HCT116 (cell line): ENCODE results near the gene SDHAF4. TPM values are rescaled to one million over a fixed set of nuclear protein-coding genes. Genes with fewer than 3 reads are reported as not detected.

Experiments
- ATAC-seq: fragments of 200-7000 bp; cut with Tn5 transposase; 2 replicates; pipeline ENCODE4 v1.9.1; 2020; ENCODE audit warnings: mild to moderate bottlenecking, moderate library complexity
- BruUV-seq: library from RNA; stranded (reverse); fragments of 400-500 nt; replicated peaks from 2 replicates; lab custom pipeline; 2021; lab: Mats Ljungman, UMichigan
- CTCF ChIA-PET: fragments of 300-600 bp; sonication (Branson Sonifier 250); formaldehyde crosslinking; loops from one replicate; lab custom pipeline; 2021; ENCODE audit warnings: antibody characterized with exemption; lab: Charles Lee
- POLR2A ChIA-PET: fragments of 300-600, 350-600 bp; sonication (Branson Sonifier 250); formaldehyde crosslinking; loops from one replicate; lab custom pipeline; 2021; ENCODE audit warnings: antibody characterized with exemption; lab: Charles Lee
- RAD21 ChIA-PET, 2 experiments: fragments of 300-600 bp; sonication (Branson Sonifier 250); formaldehyde crosslinking; loops; one replicate each; lab custom pipeline; 2023; ENCODE audit warnings: low total read pairs in 2 of 2; ENCODE audit not compliant: uncharacterized antibody in 2 of 2, unreplicated experiment in 2 of 2, low non-redundant PET in 1 of 2; lab: Charles Lee
- DNase-seq: peaks from one replicate; pipeline ENCODE4 v3.0.0-alpha.2; 2010; ENCODE audit warnings: low read depth, low spot score
- H2AFZ ChIP-seq: fragments of 200-600 bp; shearing (Covaris generic), sonication (generic); 2 replicates; pipeline ENCODE4 v1.6.1; 2017; ENCODE audit warnings: low read depth, mixed run types, mixed read lengths, antibody characterized with exemption, low read length; ENCODE audit not compliant: poor library complexity, severe bottlenecking
- H3K27ac ChIP-seq: 2 replicates; pipeline ENCODE4 v1.5.1; 2012; ENCODE audit warnings: low read depth, low read length
- H3K27me3 ChIP-seq: fragments of 200-600 bp; sonication (generic); 2 replicates; pipeline ENCODE4 v1.6.1; 2016; ENCODE audit warnings: mixed run types, low read length, mixed read lengths; ENCODE audit not compliant: insufficient read depth
- H3K36me3 ChIP-seq, 2 experiments: fragments of 200-500 bp in 1 of 2; fragments of 200-600 bp in 1 of 2; sonication (Bioruptor generic) in 1 of 2; sonication (generic) in 1 of 2; 2 replicates each; pipeline versions ENCODE4 v1.5.1 to v1.6.1; 2014 to 2016; ENCODE audit warnings: low read length in 2 of 2, inconsistent platforms in 1 of 2, mixed read lengths in 1 of 2, mixed run types in 1 of 2; ENCODE audit not compliant: insufficient read depth in 2 of 2, control insufficient read depth in 1 of 2
- H3K4me1 ChIP-seq, 2 experiments: fragments of 200-600 bp in 1 of 2; sonication (generic) in 1 of 2; 2 replicates each; pipeline versions ENCODE4 v1.5.1 to v1.6.1; 2012 to 2017; ENCODE audit warnings: low read length in 2 of 2, inconsistent platforms in 1 of 2, mild to moderate bottlenecking in 1 of 2, mixed read lengths in 1 of 2, mixed run types in 1 of 2, moderate library complexity in 1 of 2; ENCODE audit not compliant: insufficient read depth in 2 of 2, control insufficient read depth in 1 of 2
- H3K4me2 ChIP-seq: fragments of 200-600 bp; sonication (generic); 2 replicates; pipeline ENCODE4 v1.6.1; 2017; ENCODE audit warnings: mixed run types, low read length, mixed read lengths
- H3K4me3 ChIP-seq, 2 experiments: fragments of 200-600 bp in 1 of 2; sonication (generic) in 1 of 2; replicated peaks in 1 of 2; 2 replicates each; pipeline ENCODE4 v1.5.1; 2011 to 2016; ENCODE audit warnings: low read length in 2 of 2, control low read depth in 1 of 2, low read depth in 1 of 2, mild to moderate bottlenecking in 1 of 2, mixed read lengths in 1 of 2, mixed run types in 1 of 2
- H3K79me2 ChIP-seq: fragments of 200-600 bp; sonication (generic); 2 replicates; pipeline ENCODE4 v1.6.1; 2017; ENCODE audit warnings: mild to moderate bottlenecking, mixed run types, low read length, moderate library complexity, mixed read lengths; ENCODE audit not compliant: insufficient read depth
- H3K9ac ChIP-seq: fragments of 200-600 bp; sonication (generic); 2 replicates; pipeline ENCODE4 v1.6.1; 2016; ENCODE audit warnings: low read length, mixed read lengths
- H3K9me2 ChIP-seq: fragments of 200-600 bp; sonication (generic), shearing (Covaris generic); 2 replicates; pipeline ENCODE4 v1.6.1; 2017; ENCODE audit warnings: mixed run types, mild to moderate bottlenecking, moderate library complexity; ENCODE audit not compliant: insufficient read depth
- H3K9me3 ChIP-seq, 2 experiments: fragments of 200-500 bp in 1 of 2; fragments of 200-600 bp in 1 of 2; sonication (Bioruptor generic) in 1 of 2; sonication (generic) in 1 of 2; 2 replicates each; pipeline ENCODE4 v1.6.1; 2014 to 2017; ENCODE audit warnings: low read length in 2 of 2, mixed read lengths in 2 of 2, inconsistent platforms in 1 of 2, low read depth in 1 of 2, mild to moderate bottlenecking in 1 of 2, mixed run types in 1 of 2, moderate library complexity in 1 of 2; ENCODE audit not compliant: control insufficient read depth in 1 of 2, insufficient read depth in 1 of 2
- H4K20me1 ChIP-seq: fragments of 200-600 bp; sonication (generic), shearing (Covaris generic); 2 replicates; pipeline ENCODE4 v1.6.1; 2017; ENCODE audit warnings: mixed run types, mild to moderate bottlenecking, moderate library complexity; ENCODE audit not compliant: insufficient read depth
- CBX3 ChIP-seq: IDR thresholded peaks from 2 replicates; pipeline ENCODE4 v1.6.1; 2012; ENCODE audit warnings: low read depth
- EGR1 ChIP-seq: IDR thresholded peaks from 2 replicates; pipeline ENCODE4 v1.6.1; 2012; ENCODE audit warnings: low read depth
- ELF1 ChIP-seq: IDR thresholded peaks from 2 replicates; pipeline ENCODE4 v1.6.1; 2012; ENCODE audit warnings: low read depth, borderline replicate concordance
- EZH2phosphoT487 ChIP-seq: fragments of 200-600 bp; IDR thresholded peaks from 2 replicates; pipeline ENCODE4 v1.6.1; 2018; ENCODE audit warnings: antibody characterized with exemption, borderline replicate concordance
- FOSL1 ChIP-seq: IDR thresholded peaks from 2 replicates; pipeline ENCODE4 v1.6.1; 2012; ENCODE audit warnings: low read depth
- POLR2A ChIP-seq: IDR thresholded peaks from 2 replicates; pipeline ENCODE4 v1.7.0; 2011; ENCODE audit warnings: borderline replicate concordance; ENCODE audit not compliant: insufficient read depth, insufficient read length; ENCODE audit errors: extremely low read depth
- POLR2AphosphoS5 ChIP-seq: IDR thresholded peaks from 2 replicates; pipeline ENCODE4 v1.6.1; 2011; ENCODE audit warnings: mild to moderate bottlenecking, low read depth, low read length, moderate library complexity
- RAD21 ChIP-seq: IDR thresholded peaks from 2 replicates; pipeline ENCODE4 v1.6.1; 2012; ENCODE audit warnings: low read depth, mild to moderate bottlenecking
- REST ChIP-seq: IDR thresholded peaks from 2 replicates; pipeline ENCODE4 v1.6.1; 2012; ENCODE audit warnings: low read depth
- SIN3A ChIP-seq: IDR thresholded peaks from 2 replicates; pipeline ENCODE4 v1.6.1; 2012; ENCODE audit warnings: low read depth
- SP1 ChIP-seq: IDR thresholded peaks from 2 replicates; pipeline ENCODE4 v1.6.1; 2012; ENCODE audit warnings: low read depth
- SRF ChIP-seq: IDR thresholded peaks from 2 replicates; pipeline ENCODE4 v1.6.1; 2012; ENCODE audit warnings: low read depth
- TCF7L2 ChIP-seq: IDR thresholded peaks from 2 replicates; pipeline ENCODE4 v1.7.0; 2011; ENCODE audit warnings: borderline replicate concordance, inconsistent platforms; ENCODE audit not compliant: insufficient read depth, insufficient read length; ENCODE audit errors: extremely low read depth
- ZNF274 ChIP-seq: fragments of 200-500 bp; sonication (Bioruptor generic); IDR thresholded peaks from 2 replicates; pipeline ENCODE4 v1.6.1; 2014; ENCODE audit warnings: mild to moderate bottlenecking, low read depth, low read length, inconsistent platforms
- intact Hi-C: fragments of 100-400 bp; cut with micrococcal nuclease; formaldehyde crosslinking; loops from 2 replicates; pipeline ENCODE4 v1.10.0; 2022
- total RNA-seq: library from RNA; stranded (reverse); gene quantifications from one replicate; pipeline ENCODE4 v1.2.1, GENCODE V29; 2021; ENCODE audit not compliant: unreplicated experiment

Gene SDHAF4
- total RNA-seq, 1 experiment from 2014 or later, result 8.9 TPM

GRCh38 chr6:70627500-70628254, 60.9 kb downstream of the SDHAF4 start:
- BruUV-seq, result no TSS peak
- H3K9ac ChIP-seq, result no peak overlapping the region
- H3K36me3 ChIP-seq, result no peaks in the 10 kb centered on the region
- H3K27ac ChIP-seq, result no peak overlapping the region
- ChIA-PET CTCF (no interaction called here), RAD21 (no interaction called here), POLR2A (no interaction called here)
- H3K4me1 ChIP-seq, result no peaks in the 10 kb centered on the region
- H2AFZ ChIP-seq, result no peak overlapping the region
- H3K4me3 ChIP-seq, result no peak overlapping the region
- H3K27me3 ChIP-seq, result 0 out of 2 replicates have a peak, but pooled peaks cover 3% of the 10 kb centered on the region
- DNase-seq (no peak), ATAC-seq (no peak)
- TF ChIP-seq SIN3A, result no peak
- no peak for TF ChIP-seq ELF1
- no peak for TF ChIP-seq SRF
- TF ChIP-seq REST, result no peak
- TF ChIP-seq EGR1, result no peak
- no peak for TF ChIP-seq SP1
- TF ChIP-seq POLR2A, result no peak
- no peak for TF ChIP-seq RAD21
- TF ChIP-seq EZH2phosphoT487, result no peak
- TF ChIP-seq FOSL1, result no peak
- TF ChIP-seq ZNF274, result no peak
- TF ChIP-seq CBX3, result no peak
- TF ChIP-seq POLR2AphosphoS5, result no peak
- TF ChIP-seq TCF7L2, result no peak
- intact Hi-C loops, result no loop called here
- H3K9me3 ChIP-seq, result no peaks in the 10 kb centered on the region
- no peaks in the 10 kb centered on the region for H3K79me2 ChIP-seq
- H3K4me2 ChIP-seq, result no peak overlapping the region
- H4K20me1 ChIP-seq, result no peaks in the 10 kb centered on the region
- H3K9me2 ChIP-seq, result no peaks in the 10 kb centered on the region
